Measurements from ENCODE around the gene ASTL. TPM values are rescaled to one million over a fixed set of nuclear protein-coding genes. Genes with fewer than 3 reads are reported as not detected.

The ASTL gene
- total RNA-seq, 1 experiment from 2014 or later: 0.34 TPM

GRCh38 chr2:96146153-96146880 lies 8.0 kb upstream of the ASTL start:
- TF ChIP-seq RAD21 (IDR thresholded peaks at IDR 0.05; ENCODE audit: low read depth) (no peak), EGR1 (IDR thresholded peaks at IDR 0.05; ENCODE audit: low read depth) (no peak), CTCF (IDR thresholded peaks at IDR 0.05 in 2 of 3, conservative IDR thresholded peaks at IDR 0.05 in 1 of 3; ENCODE audit: borderline replicate concordance in 1 of 3, insufficient read depth in 1 of 3, low read depth in 2 of 3, low read length in 2 of 3) (no peak), CBX3 (IDR thresholded peaks at IDR 0.05; ENCODE audit: low read depth) (no peak), REST (IDR thresholded peaks at IDR 0.05; ENCODE audit: low read depth) (no peak), SIN3A (IDR thresholded peaks at IDR 0.05; ENCODE audit: low read depth) (no peak), ELF1 (IDR thresholded peaks at IDR 0.05; ENCODE audit: borderline replicate concordance, low read depth) (no peak), FOSL1 (IDR thresholded peaks at IDR 0.05; ENCODE audit: low read depth) (no peak), SP1 (IDR thresholded peaks at IDR 0.05; ENCODE audit: low read depth) (no peak), POLR2AphosphoS5 (IDR thresholded peaks at IDR 0.05; ENCODE audit: low read depth, low read length) (no peak), SRF (IDR thresholded peaks at IDR 0.05; ENCODE audit: low read depth) (no peak), POLR2A (IDR thresholded peaks at IDR 0.05; ENCODE audit: borderline replicate concordance, extremely low read depth, insufficient read depth, insufficient read length) (no peak), YY1 (IDR thresholded peaks at IDR 0.05; ENCODE audit: extremely low read depth, insufficient replicate concordance, low read depth, low read length) (no peak), JUND (IDR thresholded peaks at IDR 0.05) (no peak), ZBTB33 (IDR thresholded peaks at IDR 0.05; ENCODE audit: extremely low read depth, insufficient replicate concordance, low read length) (no peak), EZH2 (IDR thresholded peaks at IDR 0.05) (no peak), TCF7L2 (IDR thresholded peaks at IDR 0.05; ENCODE audit: borderline replicate concordance, extremely low read depth, insufficient read depth, insufficient read length) (no peak), CEBPB (IDR thresholded peaks at IDR 0.05; ENCODE audit: low read depth) (no peak), ZFX (IDR thresholded peaks at IDR 0.05) (no peak)
- H3K4me1 ChIP-seq (ENCODE audit: control insufficient read depth in 1 of 2, insufficient read depth in 2 of 2, low read length in 2 of 2): peaks cover 20 to 51% of the 10 kb centered on the region in 2 experiments
- ChIA-PET RAD21 (ENCODE audit: low non-redundant PET in 1 of 2, low total read pairs in 2 of 2, uncharacterized antibody in 2 of 2, unreplicated experiment in 2 of 2) (no interaction called here), POLR2A (no interaction called here), CTCF (no interaction called here)
- no peak overlapping the region for H2AFZ ChIP-seq (ENCODE audit: low read depth, low read length, poor library complexity, severe bottlenecking)
- H4K20me1 ChIP-seq (ENCODE audit: insufficient read depth): no peaks in the 10 kb centered on the region
- no peaks in the 10 kb centered on the region for H3K9me3 ChIP-seq (ENCODE audit: control insufficient read depth in 1 of 2, insufficient read depth in 1 of 2, low read depth in 1 of 2, low read length in 2 of 2)
- no peak overlapping the region for H3K9ac ChIP-seq (ENCODE audit: low read length)
- BruUV-seq (replicated peaks): no TSS peak
- H3K27ac ChIP-seq (ENCODE audit: low read depth, low read length): no peak overlapping the region; the same call in 1 of the 2 replicates
- H3K27me3 ChIP-seq (ENCODE audit: insufficient read depth, low read length): no peaks in the 10 kb centered on the region
- intact Hi-C loops (cut with micrococcal nuclease): no loop called here
- ATAC-seq: no peak
- H3K4me3 ChIP-seq (replicated peaks in 1 of 2; ENCODE audit: low read depth in 1 of 2, low read length in 2 of 2): no peak overlapping the region
- peaks cover 21% of the 10 kb centered on the region for H3K79me2 ChIP-seq (ENCODE audit: insufficient read depth, low read length)
- no peak for DNase-seq (ENCODE audit: low read depth, low spot score)
- peaks cover 4 to 15% of the 10 kb centered on the region in 2 experiments; a peak in 2 of 4 replicates for H3K36me3 ChIP-seq (ENCODE audit: control insufficient read depth in 1 of 2, insufficient read depth in 2 of 2, low read length in 2 of 2)
- no peaks in the 10 kb centered on the region for H3K9me2 ChIP-seq (ENCODE audit: insufficient read depth)
- H3K4me2 ChIP-seq (ENCODE audit: low read length): no peak overlapping the region
